Prostate gland (tissue), 2 donors: Measurements from ENCODE around the gene C1orf105. TPM values are rescaled to one million over a fixed set of nuclear protein-coding genes. Genes with fewer than 3 reads are reported as not detected.

Source experiments
- DNase-seq: peaks from one replicate; pipeline ENCODE4 v3.0.0-alpha.2; 2019; ENCODE audit warnings: low spot score
- H3K27ac ChIP-seq, 2 donors: fragments of 200-600 bp; sonication (generic); 2 replicates each; pipeline ENCODE4 v1.5.1; 2017 to 2019
- H3K27me3 ChIP-seq: fragments of 200-600 bp; sonication (generic); replicated peaks from 2 replicates; pipeline ENCODE4 v1.5.1; 2019; ENCODE audit not compliant: insufficient read depth
- H3K36me3 ChIP-seq, 2 donors: fragments of 200-600 bp; sonication (generic); 1 replicate in 1 of 2; 2 replicates in 1 of 2; pipeline versions ENCODE4 v1.5.1 to v1.8.1; 2017 to 2019
- H3K4me1 ChIP-seq: fragments of 200-600 bp; sonication (generic); replicated peaks from 2 replicates; pipeline ENCODE4 v1.5.1; 2019
- H3K4me3 ChIP-seq, 2 donors: fragments of 200-600 bp; sonication (generic); 2 replicates each; pipeline ENCODE4 v1.5.1; 2017 to 2019
- H3K9me3 ChIP-seq: fragments of 200-600 bp; sonication (generic); 2 replicates; pipeline ENCODE4 v1.5.1; 2017
- CTCF ChIP-seq, 4 experiments: fragments of 200-600 bp in 2 of 4; fragments of 450-650 bp in 2 of 4; sonication (generic) in 2 of 4; IDR thresholded peaks; 1 replicate in 3 of 4; 2 replicates in 1 of 4; pipeline ENCODE4 v1.5.1; 2016 to 2019; ENCODE audit warnings: antibody characterized with exemption in 4 of 4, mild to moderate bottlenecking in 2 of 4, moderate library complexity in 2 of 4
- POLR2A ChIP-seq: fragments of 450-650 bp; IDR thresholded peaks from one replicate; pipeline ENCODE4 v1.6.1; 2016; ENCODE audit warnings: antibody characterized with exemption, mild to moderate bottlenecking
- POLR2AphosphoS5 ChIP-seq: sonication (generic); formaldehyde crosslinking; IDR thresholded peaks from one replicate; pipeline ENCODE4 v1.6.1; 2017; ENCODE audit warnings: antibody characterized with exemption
- WGBS: methylation state at CpG from one replicate; pipeline ENCODE4 v1.1.5; 2018; 5-methylcytosine and 5-hydroxymethylcytosine counted together
- intact Hi-C: fragments of 100-400 bp; cut with DNase I; formaldehyde crosslinking; loops from one replicate; pipeline ENCODE4 v1.14.2; 2022
- total RNA-seq, 2 donors: library from RNA; depleted of rRNA; stranded (reverse); fragments of >200 nt; gene quantifications; one replicate each; pipeline ENCODE4 v1.1.0, GENCODE V29; 2016

The C1orf105 gene
- total RNA-seq, 2 donors from 2014 or later: 0.36 to 1.4 TPM

- no peak for TF ChIP-seq CTCF (IDR thresholded peaks at IDR 0.05)
- TF ChIP-seq POLR2A: no peak
- no peak for TF ChIP-seq POLR2AphosphoS5
- Histone ChIP-seq H3K27ac (no peak overlapping the region), H3K4me3 (no peak overlapping the region), H3K27me3 (no peaks in the 10 kb centered on the region), H3K9me3 (no peaks in the 10 kb centered on the region), H3K36me3 (no peaks in the 10 kb centered on the region), H3K4me1 (no peaks in the 10 kb centered on the region)
- DNase-seq: no peak
- intact Hi-C loops: no loop called here
- WGBS: 31% methylated on average over 4 of the region's 4 CpGs
These were observed 3.9 kb upstream of the C1orf105 start for GRCh38 chr1:172416496-172417035.

- Histone ChIP-seq H3K4me1 (no peaks in the 10 kb centered on the region), H3K27me3 (no peaks in the 10 kb centered on the region), H3K4me3 (no peak overlapping the region), H3K36me3 (no peaks in the 10 kb centered on the region), H3K27ac (no peak overlapping the region), H3K9me3 (no peaks in the 10 kb centered on the region)
- 97% methylated on average over 1 of the region's 1 CpG for WGBS
- TF ChIP-seq CTCF (IDR thresholded peaks at IDR 0.05): no peak
- TF ChIP-seq POLR2AphosphoS5: no peak
- no peak for TF ChIP-seq POLR2A
- intact Hi-C loops: no loop called here
- no peak for DNase-seq
These were observed 2.9 kb upstream of the C1orf105 start for GRCh38 chr1:172417557-172417956.

GRCh38 chr1:172421974-172422604 is 1.6 kb downstream of the C1orf105 start:
- Histone ChIP-seq H3K36me3 (no peaks in the 10 kb centered on the region), H3K27ac (no peak overlapping the region), H3K9me3 (no peaks in the 10 kb centered on the region), H3K27me3 (no peaks in the 10 kb centered on the region), H3K4me3 (no peak overlapping the region), H3K4me1 (no peaks in the 10 kb centered on the region)
- WGBS: 90% methylated on average over 5 of the region's 5 CpGs
- no peak for TF ChIP-seq CTCF (IDR thresholded peaks at IDR 0.05)
- TF ChIP-seq POLR2A: no peak
- TF ChIP-seq POLR2AphosphoS5: no peak
- no peak for DNase-seq
- intact Hi-C loops: loop anchor here (10.0 kb wide), 1 partner anchor 417 kb away; no protein-coding TSS in a partner anchor

- intact Hi-C loops: loop anchor here (10.0 kb wide), 1 partner anchor 419 kb away; no protein-coding TSS in a partner anchor
- no peak for DNase-seq
These were observed 2.9 kb downstream of the C1orf105 start for GRCh38 chr1:172423336-172423735.

More at GRCh38 chr1:172423336-172423735, 2.9 kb downstream of the C1orf105 start:
- H3K4me1 ChIP-seq: no peaks in the 10 kb centered on the region
- H3K36me3 ChIP-seq: no peaks in the 10 kb centered on the region
- no peaks in the 10 kb centered on the region for H3K27me3 ChIP-seq
- 77% methylated on average over 2 of the region's 2 CpGs for WGBS
- TF ChIP-seq POLR2AphosphoS5 (no peak), POLR2A (no peak), CTCF (IDR thresholded peaks at IDR 0.05) (no peak)
- no peak overlapping the region for H3K27ac ChIP-seq
- no peaks in the 10 kb centered on the region for H3K9me3 ChIP-seq
- no peak overlapping the region for H3K4me3 ChIP-seq
